Endometrial microvascular endothelial cells (primary cell): Measurements from ENCODE around the gene FAM83F. TPM values are rescaled to one million over a fixed set of nuclear protein-coding genes. Genes with fewer than 3 reads are reported as not detected.

Source experiments
- in situ Hi-C: cut with HindIII; loops from 2 replicates; pipeline ENCODE4 v1.10.0; 2017; ENCODE audit warnings: low sequenced_read_pairs, low pct_unique_long_range_greater_than_20kb; ENCODE audit errors: inconsistent ontology term
- total RNA-seq: library from RNA; depleted of rRNA; stranded (reverse); fragments of >200 nt; gene quantifications from one replicate; pipeline ENCODE4 v1.2.3, GENCODE V29; 2015; ENCODE audit errors: inconsistent ontology term

The FAM83F gene
- total RNA-seq, 1 donor from 2014 or later: not detected

- in situ Hi-C loops: no loop called here
Observed at GRCh38 chr22:40077646-40078016, 82.9 kb downstream of the FAM83F start.

GRCh38 chr22:40081662-40082061 is 86.9 kb downstream of the FAM83F start:
- in situ Hi-C loops: no loop called here

GRCh38 chr22:40082184-40082583 is 87.4 kb downstream of the FAM83F start:
- in situ Hi-C loops: no loop called here

- in situ Hi-C loops: no loop called here
Observed at GRCh38 chr22:40083794-40084193, 89.0 kb downstream of the FAM83F start.

- in situ Hi-C loops: no loop called here
Observed at GRCh38 chr22:40084246-40084645, 89.5 kb downstream of the FAM83F start.

GRCh38 chr22:40088818-40089217 is 94.1 kb downstream of the FAM83F start:
- in situ Hi-C loops: no loop called here

Other genes starting within 250 kb of the FAM83F start
- not detected for gene ENTHD1, start 101.2 kb upstream of the FAM83F start, total RNA-seq
- 1.2 TPM for gene GRAP2, start 93.9 kb upstream of the FAM83F start, total RNA-seq
- gene TMA7B, start 34.6 kb upstream of the FAM83F start, total RNA-seq: not detected
- 31.3 TPM for gene TNRC6B, start 183.0 kb downstream of the FAM83F start, total RNA-seq